HG03103 (cell line): ENCODE data around the gene RNF138.
"Not testable (repeated sequence)": the region's sequence is repeated elsewhere in the genome, so short reads cannot be mapped to it uniquely, and the experiment has no call there.

ENCODE experiments used
- ATAC-seq: cut with Tn5 transposase; IDR thresholded peaks from one replicate; pipeline ENCODE4 v1.9.1; 2021; ENCODE audit warnings: low read depth; ENCODE audit not compliant: unreplicated experiment

The RNF138 gene

GRCh38 chr18:32167980-32168730 lies 76.5 kb downstream of the RNF138 start:
- no peak for ATAC-seq

DNA sequence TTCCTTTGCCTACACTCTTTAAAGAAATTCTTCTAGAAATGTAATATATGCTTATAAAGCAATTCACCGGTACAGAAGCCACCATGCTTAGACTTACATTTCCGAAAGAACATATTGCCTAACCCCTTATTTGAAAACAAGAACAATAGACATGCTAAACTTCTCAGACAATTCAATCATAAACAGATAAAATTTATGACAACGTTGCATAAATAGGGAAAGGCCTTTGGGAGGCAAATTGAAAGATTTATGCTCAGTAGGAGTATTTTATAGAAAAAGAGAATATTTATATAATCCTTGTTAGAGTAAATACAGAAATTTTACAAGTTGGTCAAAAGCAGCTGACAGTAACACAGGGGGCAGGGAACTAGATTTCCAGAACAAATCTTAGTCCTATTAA lies 82.0 kb downstream of the RNF138 start:
- no peak for ATAC-seq

GRCh38 chr18:32174719-32175118 lies 83.0 kb downstream of the RNF138 start:
- ATAC-seq: no peak

- no peak for ATAC-seq
Measured at GRCh38 chr18:32175265-32175664, 83.6 kb downstream of the RNF138 start.

GRCh38 chr18:32176745-32177144 lies 85.1 kb downstream of the RNF138 start:
- ATAC-seq: not testable (repeated sequence)

DNA sequence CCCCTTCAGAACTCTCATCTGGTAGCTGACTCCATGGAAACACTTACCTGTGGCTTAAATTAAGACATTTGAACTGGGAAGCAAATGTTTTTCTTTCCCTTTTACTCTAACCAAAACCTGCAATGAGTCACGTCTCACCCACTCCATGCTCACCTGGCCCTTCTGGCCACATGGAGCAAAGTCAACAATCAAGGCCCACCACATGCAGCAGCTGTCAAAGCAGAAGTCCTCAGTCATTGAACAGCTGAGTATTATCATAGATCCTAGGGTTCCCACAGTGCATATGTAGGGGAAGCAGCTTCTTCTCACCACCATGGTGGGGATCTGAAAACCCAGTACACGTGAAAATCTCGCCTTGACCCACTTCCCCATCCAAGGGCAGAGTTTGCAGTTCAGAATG lies 85.9 kb downstream of the RNF138 start:
- ATAC-seq: no peak
